HCT116 (cell line): ENCODE measurements around the gene THPO. TPM values are rescaled to one million over a fixed set of nuclear protein-coding genes. Genes with fewer than 3 reads are reported as not detected.

Experiments
- ATAC-seq: fragments of 200-7000 bp; cut with Tn5 transposase; 2 replicates; pipeline ENCODE4 v1.9.1; 2020; ENCODE audit warnings: mild to moderate bottlenecking, moderate library complexity
- BruUV-seq: library from RNA; stranded (reverse); fragments of 400-500 nt; replicated peaks from 2 replicates; lab custom pipeline; 2021; lab: Mats Ljungman, UMichigan
- CTCF ChIA-PET: fragments of 300-600 bp; sonication (Branson Sonifier 250); formaldehyde crosslinking; loops from one replicate; lab custom pipeline; 2021; ENCODE audit warnings: antibody characterized with exemption; lab: Charles Lee
- POLR2A ChIA-PET: fragments of 300-600, 350-600 bp; sonication (Branson Sonifier 250); formaldehyde crosslinking; loops from one replicate; lab custom pipeline; 2021; ENCODE audit warnings: antibody characterized with exemption; lab: Charles Lee
- RAD21 ChIA-PET, 2 experiments: fragments of 300-600 bp; sonication (Branson Sonifier 250); formaldehyde crosslinking; loops; one replicate each; lab custom pipeline; 2023; ENCODE audit warnings: low total read pairs in 2 of 2; ENCODE audit not compliant: uncharacterized antibody in 2 of 2, unreplicated experiment in 2 of 2, low non-redundant PET in 1 of 2; lab: Charles Lee
- DNase-seq: peaks from one replicate; pipeline ENCODE4 v3.0.0-alpha.2; 2010; ENCODE audit warnings: low read depth, low spot score
- H2AFZ ChIP-seq: fragments of 200-600 bp; shearing (Covaris generic), sonication (generic); 2 replicates; pipeline ENCODE4 v1.6.1; 2017; ENCODE audit warnings: low read depth, mixed run types, mixed read lengths, antibody characterized with exemption, low read length; ENCODE audit not compliant: poor library complexity, severe bottlenecking
- H3K27ac ChIP-seq: 2 replicates; pipeline ENCODE4 v1.5.1; 2012; ENCODE audit warnings: low read depth, low read length
- H3K27me3 ChIP-seq: fragments of 200-600 bp; sonication (generic); 2 replicates; pipeline ENCODE4 v1.6.1; 2016; ENCODE audit warnings: mixed run types, low read length, mixed read lengths; ENCODE audit not compliant: insufficient read depth
- H3K36me3 ChIP-seq, 2 experiments: fragments of 200-500 bp in 1 of 2; fragments of 200-600 bp in 1 of 2; sonication (Bioruptor generic) in 1 of 2; sonication (generic) in 1 of 2; 2 replicates each; pipeline versions ENCODE4 v1.5.1 to v1.6.1; 2014 to 2016; ENCODE audit warnings: low read length in 2 of 2, inconsistent platforms in 1 of 2, mixed read lengths in 1 of 2, mixed run types in 1 of 2; ENCODE audit not compliant: insufficient read depth in 2 of 2, control insufficient read depth in 1 of 2
- H3K4me1 ChIP-seq, 2 experiments: fragments of 200-600 bp in 1 of 2; sonication (generic) in 1 of 2; 2 replicates each; pipeline versions ENCODE4 v1.5.1 to v1.6.1; 2012 to 2017; ENCODE audit warnings: low read length in 2 of 2, inconsistent platforms in 1 of 2, mild to moderate bottlenecking in 1 of 2, mixed read lengths in 1 of 2, mixed run types in 1 of 2, moderate library complexity in 1 of 2; ENCODE audit not compliant: insufficient read depth in 2 of 2, control insufficient read depth in 1 of 2
- H3K4me2 ChIP-seq: fragments of 200-600 bp; sonication (generic); 2 replicates; pipeline ENCODE4 v1.6.1; 2017; ENCODE audit warnings: mixed run types, low read length, mixed read lengths
- H3K4me3 ChIP-seq, 2 experiments: fragments of 200-600 bp in 1 of 2; sonication (generic) in 1 of 2; replicated peaks in 1 of 2; 2 replicates each; pipeline ENCODE4 v1.5.1; 2011 to 2016; ENCODE audit warnings: low read length in 2 of 2, control low read depth in 1 of 2, low read depth in 1 of 2, mild to moderate bottlenecking in 1 of 2, mixed read lengths in 1 of 2, mixed run types in 1 of 2
- H3K79me2 ChIP-seq: fragments of 200-600 bp; sonication (generic); 2 replicates; pipeline ENCODE4 v1.6.1; 2017; ENCODE audit warnings: mild to moderate bottlenecking, mixed run types, low read length, moderate library complexity, mixed read lengths; ENCODE audit not compliant: insufficient read depth
- H3K9ac ChIP-seq: fragments of 200-600 bp; sonication (generic); 2 replicates; pipeline ENCODE4 v1.6.1; 2016; ENCODE audit warnings: low read length, mixed read lengths
- H3K9me2 ChIP-seq: fragments of 200-600 bp; sonication (generic), shearing (Covaris generic); 2 replicates; pipeline ENCODE4 v1.6.1; 2017; ENCODE audit warnings: mixed run types, mild to moderate bottlenecking, moderate library complexity; ENCODE audit not compliant: insufficient read depth
- H3K9me3 ChIP-seq, 2 experiments: fragments of 200-500 bp in 1 of 2; fragments of 200-600 bp in 1 of 2; sonication (Bioruptor generic) in 1 of 2; sonication (generic) in 1 of 2; 2 replicates each; pipeline ENCODE4 v1.6.1; 2014 to 2017; ENCODE audit warnings: low read length in 2 of 2, mixed read lengths in 2 of 2, inconsistent platforms in 1 of 2, low read depth in 1 of 2, mild to moderate bottlenecking in 1 of 2, mixed run types in 1 of 2, moderate library complexity in 1 of 2; ENCODE audit not compliant: control insufficient read depth in 1 of 2, insufficient read depth in 1 of 2
- H4K20me1 ChIP-seq: fragments of 200-600 bp; sonication (generic), shearing (Covaris generic); 2 replicates; pipeline ENCODE4 v1.6.1; 2017; ENCODE audit warnings: mixed run types, mild to moderate bottlenecking, moderate library complexity; ENCODE audit not compliant: insufficient read depth
- CBX3 ChIP-seq: IDR thresholded peaks from 2 replicates; pipeline ENCODE4 v1.6.1; 2012; ENCODE audit warnings: low read depth
- CEBPB ChIP-seq: IDR thresholded peaks from 2 replicates; pipeline ENCODE4 v1.6.1; 2012; ENCODE audit warnings: low read depth
- EGR1 ChIP-seq: IDR thresholded peaks from 2 replicates; pipeline ENCODE4 v1.6.1; 2012; ENCODE audit warnings: low read depth
- ELF1 ChIP-seq: IDR thresholded peaks from 2 replicates; pipeline ENCODE4 v1.6.1; 2012; ENCODE audit warnings: low read depth, borderline replicate concordance
- EZH2 ChIP-seq: fragments of 200-600 bp; sonication (generic); IDR thresholded peaks from 2 replicates; pipeline ENCODE4 v1.6.1; 2017; ENCODE audit warnings: antibody characterized with exemption, mixed run types
- JUND ChIP-seq: IDR thresholded peaks from 2 replicates; pipeline ENCODE4 v1.6.1; 2012
- POLR2A ChIP-seq: IDR thresholded peaks from 2 replicates; pipeline ENCODE4 v1.7.0; 2011; ENCODE audit warnings: borderline replicate concordance; ENCODE audit not compliant: insufficient read depth, insufficient read length; ENCODE audit errors: extremely low read depth
- POLR2AphosphoS5 ChIP-seq: IDR thresholded peaks from 2 replicates; pipeline ENCODE4 v1.6.1; 2011; ENCODE audit warnings: mild to moderate bottlenecking, low read depth, low read length, moderate library complexity
- RAD21 ChIP-seq: IDR thresholded peaks from 2 replicates; pipeline ENCODE4 v1.6.1; 2012; ENCODE audit warnings: low read depth, mild to moderate bottlenecking
- SIN3A ChIP-seq: IDR thresholded peaks from 2 replicates; pipeline ENCODE4 v1.6.1; 2012; ENCODE audit warnings: low read depth
- SP1 ChIP-seq: IDR thresholded peaks from 2 replicates; pipeline ENCODE4 v1.6.1; 2012; ENCODE audit warnings: low read depth
- SRF ChIP-seq: IDR thresholded peaks from 2 replicates; pipeline ENCODE4 v1.6.1; 2012; ENCODE audit warnings: low read depth
- TCF7L2 ChIP-seq: IDR thresholded peaks from 2 replicates; pipeline ENCODE4 v1.7.0; 2011; ENCODE audit warnings: borderline replicate concordance, inconsistent platforms; ENCODE audit not compliant: insufficient read depth, insufficient read length; ENCODE audit errors: extremely low read depth
- YY1 ChIP-seq: IDR thresholded peaks from 2 replicates; pipeline ENCODE4 v1.6.1; 2011; ENCODE audit warnings: low read length, low read depth, moderate library complexity, mild to moderate bottlenecking; ENCODE audit not compliant: insufficient replicate concordance; ENCODE audit errors: extremely low read depth
- ZNF274 ChIP-seq: fragments of 200-500 bp; sonication (Bioruptor generic); IDR thresholded peaks from 2 replicates; pipeline ENCODE4 v1.6.1; 2014; ENCODE audit warnings: mild to moderate bottlenecking, low read depth, low read length, inconsistent platforms
- intact Hi-C: fragments of 100-400 bp; cut with micrococcal nuclease; formaldehyde crosslinking; loops from 2 replicates; pipeline ENCODE4 v1.10.0; 2022
- total RNA-seq: library from RNA; stranded (reverse); gene quantifications from one replicate; pipeline ENCODE4 v1.2.1, GENCODE V29; 2021; ENCODE audit not compliant: unreplicated experiment
- TF ChIP-seq, protein P1 (sequence below): IDR thresholded peaks from 2 replicates; pipeline ENCODE4 v1.6.1; 2011; ENCODE audit warnings: mild to moderate bottlenecking, low read length, moderate library complexity; ENCODE audit not compliant: insufficient replicate concordance; ENCODE audit errors: extremely low read depth
- TF ChIP-seq, protein P2 (sequence below): IDR thresholded peaks from 2 replicates; pipeline ENCODE4 v1.6.1; 2012
- TF ChIP-seq, protein P3 (sequence below): IDR thresholded peaks from 2 replicates; pipeline ENCODE4 v1.6.1; 2012
- TF ChIP-seq, protein P4 (sequence below): IDR thresholded peaks from 2 replicates; pipeline ENCODE4 v1.6.1; 2012; ENCODE audit warnings: low read depth

Gene THPO
- total RNA-seq, 1 experiment from 2014 or later: not detected

DNA sequence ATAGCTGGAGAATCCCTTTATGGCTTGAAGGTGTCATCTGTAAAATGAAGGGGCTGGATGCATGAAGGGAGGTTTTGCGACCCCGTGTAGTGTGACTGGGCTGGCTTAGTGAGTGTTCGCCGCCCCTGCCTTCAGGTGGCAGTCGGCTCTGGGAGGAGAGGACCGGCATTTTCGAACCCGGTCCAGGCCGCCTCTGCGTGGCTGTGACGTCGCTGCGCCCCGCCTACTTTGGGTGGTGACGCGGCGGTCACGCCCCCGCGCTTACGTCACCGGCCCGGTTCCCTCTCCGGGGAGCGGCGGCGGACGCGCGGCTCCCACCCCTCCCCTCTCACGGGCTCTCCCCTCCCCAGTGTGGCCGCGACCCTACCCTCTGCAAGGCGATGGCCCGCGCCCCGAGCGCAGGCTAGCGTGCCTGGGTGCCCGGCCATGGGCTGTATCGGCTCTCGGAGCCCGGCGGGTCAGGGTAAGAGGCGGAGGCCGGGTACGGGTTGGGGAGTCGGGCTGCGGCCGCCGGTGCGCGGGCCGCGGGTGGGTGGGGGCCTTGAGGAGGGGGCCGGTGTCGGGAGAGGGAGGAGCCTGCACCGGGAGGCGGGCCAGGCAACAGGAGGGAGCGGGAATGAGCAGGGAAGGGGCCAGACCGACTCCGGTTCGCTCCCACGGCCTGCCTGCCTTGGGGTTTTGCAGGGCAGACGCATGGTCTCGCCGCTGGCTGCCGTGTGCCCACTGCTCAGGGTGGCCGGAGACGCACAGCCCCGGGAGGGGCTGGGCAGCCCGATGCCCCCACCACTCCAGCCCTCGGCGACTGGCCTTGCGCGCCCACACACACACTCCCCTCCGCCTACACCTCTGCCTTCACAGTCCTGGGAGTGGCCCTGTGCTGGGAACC is 42.1 kb downstream of the THPO start:
- Histone ChIP-seq H3K27me3 (no peaks in the 10 kb centered on the region), H3K36me3 (peaks cover 30 to 41% of the 10 kb centered on the region in 2 experiments), H3K4me1 (peaks cover 2 to 66% of the 10 kb centered on the region in 2 experiments; a peak in 3 of 4 replicates), H3K27ac (peak overlapping the region; percentile 85), H3K9ac (peak overlapping the region; percentile 83), H3K4me2 (peak overlapping the region; percentile 90), H3K79me2 (peaks cover 49% of the 10 kb centered on the region), H4K20me1 (peaks cover 27% of the 10 kb centered on the region; the same call in 1 of the 2 replicates), H2AFZ (no peak overlapping the region), H3K9me3 (no peaks in the 10 kb centered on the region), H3K4me3 (peak overlapping the region; percentile 73), H3K9me2 (no peaks in the 10 kb centered on the region)
- ATAC-seq: peak; percentile 72
- ChIA-PET POLR2A (interaction anchor here (1.7 kb wide), 1 partner anchor 10 kb away, joined by 5 read pairs; no protein-coding TSS in a partner anchor), RAD21 (no interaction called here), CTCF (interaction anchor here (0.9 to 1.5 kb wide), 3 partner anchors 10 to 47 kb away, joined by 3 to 7 read pairs (median 3); no protein-coding TSS in a partner anchor)
- BruUV-seq: no TSS peak
- intact Hi-C loops: no loop called here
- DNase-seq: peak; percentile 61
- TF ChIP-seq CBX3 (no peak), SRF (no peak), YY1 (no peak), CEBPB (no peak), SP1 (peak; percentile 81), TCF7L2 (no peak), EGR1 (peak; percentile 84), ELF1 (no peak), POLR2AphosphoS5 (peak; percentile 86), JUND (peak; percentile 52), SIN3A (peak; percentile 71; the same call in 1 of the 2 replicates), EZH2 (no peak), POLR2A (no peak), RAD21 (no peak), ZNF274 (no peak)
- TF ChIP-seq, protein P1, sequence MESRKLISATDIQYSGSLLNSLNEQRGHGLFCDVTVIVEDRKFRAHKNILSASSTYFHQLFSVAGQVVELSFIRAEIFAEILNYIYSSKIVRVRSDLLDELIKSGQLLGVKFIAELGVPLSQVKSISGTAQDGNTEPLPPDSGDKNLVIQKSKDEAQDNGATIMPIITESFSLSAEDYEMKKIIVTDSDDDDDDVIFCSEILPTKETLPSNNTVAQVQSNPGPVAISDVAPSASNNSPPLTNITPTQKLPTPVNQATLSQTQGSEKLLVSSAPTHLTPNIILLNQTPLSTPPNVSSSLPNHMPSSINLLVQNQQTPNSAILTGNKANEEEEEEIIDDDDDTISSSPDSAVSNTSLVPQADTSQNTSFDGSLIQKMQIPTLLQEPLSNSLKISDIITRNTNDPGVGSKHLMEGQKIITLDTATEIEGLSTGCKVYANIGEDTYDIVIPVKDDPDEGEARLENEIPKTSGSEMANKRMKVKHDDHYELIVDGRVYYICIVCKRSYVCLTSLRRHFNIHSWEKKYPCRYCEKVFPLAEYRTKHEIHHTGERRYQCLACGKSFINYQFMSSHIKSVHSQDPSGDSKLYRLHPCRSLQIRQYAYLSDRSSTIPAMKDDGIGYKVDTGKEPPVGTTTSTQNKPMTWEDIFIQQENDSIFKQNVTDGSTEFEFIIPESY: no peak
- TF ChIP-seq, protein P2, sequence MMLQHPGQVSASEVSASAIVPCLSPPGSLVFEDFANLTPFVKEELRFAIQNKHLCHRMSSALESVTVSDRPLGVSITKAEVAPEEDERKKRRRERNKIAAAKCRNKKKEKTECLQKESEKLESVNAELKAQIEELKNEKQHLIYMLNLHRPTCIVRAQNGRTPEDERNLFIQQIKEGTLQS: no peak
- TF ChIP-seq, protein P3, sequence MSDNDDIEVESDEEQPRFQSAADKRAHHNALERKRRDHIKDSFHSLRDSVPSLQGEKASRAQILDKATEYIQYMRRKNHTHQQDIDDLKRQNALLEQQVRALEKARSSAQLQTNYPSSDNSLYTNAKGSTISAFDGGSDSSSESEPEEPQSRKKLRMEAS: 0 out of 2 replicates have a peak, but pooled peaks have one; percentile 41
- TF ChIP-seq, protein P4, sequence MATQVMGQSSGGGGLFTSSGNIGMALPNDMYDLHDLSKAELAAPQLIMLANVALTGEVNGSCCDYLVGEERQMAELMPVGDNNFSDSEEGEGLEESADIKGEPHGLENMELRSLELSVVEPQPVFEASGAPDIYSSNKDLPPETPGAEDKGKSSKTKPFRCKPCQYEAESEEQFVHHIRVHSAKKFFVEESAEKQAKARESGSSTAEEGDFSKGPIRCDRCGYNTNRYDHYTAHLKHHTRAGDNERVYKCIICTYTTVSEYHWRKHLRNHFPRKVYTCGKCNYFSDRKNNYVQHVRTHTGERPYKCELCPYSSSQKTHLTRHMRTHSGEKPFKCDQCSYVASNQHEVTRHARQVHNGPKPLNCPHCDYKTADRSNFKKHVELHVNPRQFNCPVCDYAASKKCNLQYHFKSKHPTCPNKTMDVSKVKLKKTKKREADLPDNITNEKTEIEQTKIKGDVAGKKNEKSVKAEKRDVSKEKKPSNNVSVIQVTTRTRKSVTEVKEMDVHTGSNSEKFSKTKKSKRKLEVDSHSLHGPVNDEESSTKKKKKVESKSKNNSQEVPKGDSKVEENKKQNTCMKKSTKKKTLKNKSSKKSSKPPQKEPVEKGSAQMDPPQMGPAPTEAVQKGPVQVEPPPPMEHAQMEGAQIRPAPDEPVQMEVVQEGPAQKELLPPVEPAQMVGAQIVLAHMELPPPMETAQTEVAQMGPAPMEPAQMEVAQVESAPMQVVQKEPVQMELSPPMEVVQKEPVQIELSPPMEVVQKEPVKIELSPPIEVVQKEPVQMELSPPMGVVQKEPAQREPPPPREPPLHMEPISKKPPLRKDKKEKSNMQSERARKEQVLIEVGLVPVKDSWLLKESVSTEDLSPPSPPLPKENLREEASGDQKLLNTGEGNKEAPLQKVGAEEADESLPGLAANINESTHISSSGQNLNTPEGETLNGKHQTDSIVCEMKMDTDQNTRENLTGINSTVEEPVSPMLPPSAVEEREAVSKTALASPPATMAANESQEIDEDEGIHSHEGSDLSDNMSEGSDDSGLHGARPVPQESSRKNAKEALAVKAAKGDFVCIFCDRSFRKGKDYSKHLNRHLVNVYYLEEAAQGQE: no peak
